ENCODE results near the gene CDCA5. TPM values are rescaled to one million over a fixed set of nuclear protein-coding genes. Genes with fewer than 3 reads are reported as not detected.

The CDCA5 gene
- total and polyA plus RNA-seq, 2 of the 4 experiments (the other 2 are of a cell fraction): 9.1 to 14.0 TPM

GRCh38 chr11:65040520-65040846 is 43.4 kb downstream of the CDCA5 start:
- Histone ChIP-seq H4K5ac (ENCODE audit: low read depth, low read length) (no peak overlapping the region), H3K18ac (ENCODE audit: low read depth, low read length) (no peak overlapping the region), H3K36me3 (ENCODE audit: control insufficient read depth, insufficient read depth, low read length) (peaks cover 20% of the 10 kb centered on the region), H3K56ac (ENCODE audit: extremely low read depth, insufficient read depth, low read length) (no peak overlapping the region), H3K9me1 (ENCODE audit: insufficient read depth, low read length) (peaks cover 9% of the 10 kb centered on the region; the same call in 1 of the 2 replicates), H3K23ac (ENCODE audit: low read depth, low read length) (no peak overlapping the region), H3K9me3 (ENCODE audit: control insufficient read depth, insufficient read depth, low read length) (no peaks in the 10 kb centered on the region), H4K91ac (ENCODE audit: insufficient read depth, low read depth, low read length) (0 out of 2 replicates have a peak overlapping the region, but pooled peaks have one; percentile 8), H3K4me1 (ENCODE audit: control insufficient read depth, insufficient read depth, low read length) (no peaks in the 10 kb centered on the region), H2BK15ac (ENCODE audit: low read depth, low read length) (no peak overlapping the region), H2BK120ac (ENCODE audit: low read depth, low read length) (no peak overlapping the region), H4K8ac (ENCODE audit: low read depth in 2 of 2, low read length in 2 of 2) (peak overlapping the region; percentile 8 to 64; a peak in 2 of 4 replicates), H3K4ac (ENCODE audit: low read depth, low read length) (no peak overlapping the region), H3K27me3 (ENCODE audit: control insufficient read depth, insufficient read depth, low read length) (no peaks in the 10 kb centered on the region), H3K4me2 (ENCODE audit: low read depth, low read length) (peak overlapping the region; percentile 54; the same call in 1 of the 2 replicates), H3K9ac (ENCODE audit: low read depth, low read length) (peak overlapping the region; percentile 58), H2AFZ (replicated peaks; ENCODE audit: low read length, poor library complexity) (peak overlapping the region; percentile 93), H2AK5ac (ENCODE audit: low read depth, low read length) (no peak overlapping the region; the same call in 1 of the 2 replicates), H3K79me1 (ENCODE audit: low read depth in 1 of 2, low read length in 2 of 2) (peaks cover 17 to 37% of the 10 kb centered on the region in 2 experiments), H4K20me1 (ENCODE audit: insufficient read depth, low read length) (peaks cover 5% of the 10 kb centered on the region; the same call in 1 of the 2 replicates), H2BK20ac (ENCODE audit: low read depth, low read length) (no peak overlapping the region), H3K4me3 (ENCODE audit: insufficient read depth, low read depth, low read length) (peak overlapping the region; percentile 94), H2AK9ac (replicated peaks; ENCODE audit: low read depth, low read length, poor library complexity) (no peak overlapping the region), H3K14ac (replicated peaks; ENCODE audit: low read depth, low read length) (0 out of 2 replicates have a peak overlapping the region, but pooled peaks have one; percentile 24), H2BK5ac (ENCODE audit: low read depth, low read length, poor library complexity, severe bottlenecking) (no peak overlapping the region), H3K27ac (ENCODE audit: insufficient read depth, low read length) (peak overlapping the region; percentile 27; the same call in 1 of the 2 replicates)
- ChIA-PET CTCF (interaction anchor here (1.0 to 1.4 kb wide), 2 partner anchors 18 to 72 kb away, joined by 3 read pairs; partner anchors contain the start of gene NAALADL1), POLR2A (ENCODE audit: unreplicated experiment) (interaction anchor here (0.6 kb wide), 1 partner anchor 12 kb away, joined by 3 read pairs; no protein-coding TSS in a partner anchor)
- TF ChIP-seq BHLHE40 (IDR thresholded peaks at IDR 0.05; ENCODE audit: low read depth, low read length) (no peak), MXI1 (IDR thresholded peaks at IDR 0.05; ENCODE audit: borderline replicate concordance, low read depth, low read length) (0 out of 2 replicates have a peak, but pooled peaks have one; percentile 31), MAZ (IDR thresholded peaks at IDR 0.05; ENCODE audit: borderline replicate concordance, low read depth, low read length) (no peak), RAD21 (IDR thresholded peaks at IDR 0.05; ENCODE audit: low read length) (no peak)
- TF ChIP-seq, protein P1, sequence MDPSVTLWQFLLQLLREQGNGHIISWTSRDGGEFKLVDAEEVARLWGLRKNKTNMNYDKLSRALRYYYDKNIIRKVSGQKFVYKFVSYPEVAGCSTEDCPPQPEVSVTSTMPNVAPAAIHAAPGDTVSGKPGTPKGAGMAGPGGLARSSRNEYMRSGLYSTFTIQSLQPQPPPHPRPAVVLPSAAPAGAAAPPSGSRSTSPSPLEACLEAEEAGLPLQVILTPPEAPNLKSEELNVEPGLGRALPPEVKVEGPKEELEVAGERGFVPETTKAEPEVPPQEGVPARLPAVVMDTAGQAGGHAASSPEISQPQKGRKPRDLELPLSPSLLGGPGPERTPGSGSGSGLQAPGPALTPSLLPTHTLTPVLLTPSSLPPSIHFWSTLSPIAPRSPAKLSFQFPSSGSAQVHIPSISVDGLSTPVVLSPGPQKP (IDR thresholded peaks at IDR 0.05; ENCODE audit: borderline replicate concordance, low read depth, low read length): no peak
- DNase-seq (no peak), ATAC-seq (ENCODE audit: low read depth) (no peak)
- in situ Hi-C loops (cut with MboI; ENCODE audit: low sequenced_read_pairs) (no loop called here), dilution Hi-C loops (cut with HindIII; ENCODE audit: low sequenced_read_pairs, unreplicated experiment) (no loop called here), intact Hi-C loops (cut with micrococcal nuclease) (loop anchor here (2.0 kb wide), 1 partner anchor 44 kb away; the partner anchor contains the start of genes CDCA5 and ZFPL1)
- WGBS, 2 experiments (ENCODE audit: extremely low coverage in 2 of 2, insufficient read length in 1 of 2): 0% methylated on average over 1 of the region's 7 CpGs; no CpG with 5 or more reads in 1 of the 2 experiments
- BruUV-seq (replicated peaks): no TSS peak
